HEK293 (cell line): ENCODE results near the gene HMCN1.

Experiments
- CTCF ChIA-PET: fragments of 350-600 bp; formaldehyde crosslinking; extraction: SDS; loops from one replicate; lab custom pipeline; 2021; ENCODE audit warnings: antibody characterized with exemption; lab: Yijun Ruan, JAX
- POLR2A ChIA-PET: fragments of 300-600 bp; formaldehyde crosslinking; extraction: SDS; loops from one replicate; lab custom pipeline; 2020; ENCODE audit warnings: antibody characterized with exemption, inconsistent platforms; lab: Yijun Ruan, JAX
- H3K27ac ChIP-seq: fragments of 200-500 bp; sonication (Bioruptor generic); 2 replicates; pipeline ENCODE4 v1.5.1; 2014; ENCODE audit warnings: low read depth, low read length, control low read depth, inconsistent platforms; ENCODE audit errors: extremely low read depth
- H3K36me3 ChIP-seq, 2 experiments: fragments of 200-500 bp in 1 of 2; sonication (Bioruptor generic) in 1 of 2; 1 replicate in 1 of 2; 2 replicates in 1 of 2; pipeline ENCODE4 v1.5.1; 2014 to 2017; ENCODE audit warnings: inconsistent platforms in 2 of 2, low read length in 2 of 2; ENCODE audit not compliant: control insufficient read depth in 2 of 2, insufficient read depth in 1 of 2
- H3K4me1 ChIP-seq: fragments of 200-500 bp; sonication (Bioruptor generic); 2 replicates; pipeline ENCODE4 v1.5.1; 2014; ENCODE audit warnings: mild to moderate bottlenecking, low read length, inconsistent platforms; ENCODE audit not compliant: control insufficient read depth, insufficient read depth
- H3K4me3 ChIP-seq: 2 replicates; pipeline ENCODE4 v1.5.1; 2011; ENCODE audit warnings: low read depth, mild to moderate bottlenecking, control low read depth, low read length, moderate library complexity
- H3K9me3 ChIP-seq: fragments of 200-500 bp; sonication (Bioruptor generic); 2 replicates; pipeline ENCODE4 v1.5.1; 2014; ENCODE audit warnings: low read depth, low read length, inconsistent platforms; ENCODE audit not compliant: control insufficient read depth, insufficient read depth
- FEZF1 ChIP-seq: fragments of 450-650 bp; formaldehyde crosslinking; IDR thresholded peaks from 2 replicates; pipeline ENCODE4 v1.5.1; 2016; ENCODE audit warnings: missing biosample characterization, missing genetic modification characterization
- HIC1 ChIP-seq: fragments of 450-650 bp; formaldehyde crosslinking; IDR thresholded peaks from 2 replicates; pipeline ENCODE4 v1.5.1; 2016; ENCODE audit warnings: missing biosample characterization, missing genetic modification characterization
- YY1 ChIP-seq: fragments of 450-650 bp; formaldehyde crosslinking; IDR thresholded peaks from 2 replicates; pipeline ENCODE4 v1.5.1; 2018; ENCODE audit warnings: missing biosample characterization, missing genetic modification characterization
- ZBTB6 ChIP-seq: fragments of 450-650 bp; formaldehyde crosslinking; IDR thresholded peaks from 2 replicates; pipeline ENCODE4 v1.5.1; 2017; ENCODE audit warnings: missing biosample characterization, missing genetic modification characterization
- ZNF138 ChIP-seq: fragments of 450-650 bp; formaldehyde crosslinking; IDR thresholded peaks from 2 replicates; pipeline ENCODE4 v1.5.1; 2016; ENCODE audit warnings: missing biosample characterization, missing genetic modification characterization, borderline replicate concordance
- ZNF148 ChIP-seq: fragments of 450-650 bp; formaldehyde crosslinking; IDR thresholded peaks from 2 replicates; pipeline ENCODE4 v1.5.0; 2017; ENCODE audit warnings: missing biosample characterization, missing genetic modification characterization, borderline replicate concordance
- ZNF223 ChIP-seq: fragments of 450-650 bp; formaldehyde crosslinking; IDR thresholded peaks from 2 replicates; pipeline ENCODE4 v1.5.1; 2016; ENCODE audit warnings: missing biosample characterization, missing genetic modification characterization
- ZNF324 ChIP-seq: fragments of 450-650 bp; formaldehyde crosslinking; IDR thresholded peaks from 2 replicates; pipeline ENCODE4 v1.5.1; 2016; ENCODE audit warnings: missing biosample characterization, missing genetic modification characterization
- ZNF426 ChIP-seq: fragments of 450-650 bp; formaldehyde crosslinking; IDR thresholded peaks from 2 replicates; pipeline ENCODE4 v1.5.1; 2017; ENCODE audit warnings: missing biosample characterization, missing genetic modification characterization, mild to moderate bottlenecking, inconsistent platforms, moderate library complexity
- ZNF473 ChIP-seq: fragments of 450-650 bp; formaldehyde crosslinking; IDR thresholded peaks from 2 replicates; pipeline ENCODE4 v1.5.1; 2017; ENCODE audit warnings: missing biosample characterization, missing genetic modification characterization
- ZNF621 ChIP-seq: fragments of 450-650 bp; formaldehyde crosslinking; IDR thresholded peaks from 2 replicates; pipeline ENCODE4 v1.5.1; 2017; ENCODE audit warnings: missing biosample characterization, missing genetic modification characterization
- ZNF837 ChIP-seq: fragments of 450-650 bp; formaldehyde crosslinking; IDR thresholded peaks from 2 replicates; pipeline ENCODE4 v1.5.1; 2016; ENCODE audit warnings: missing biosample characterization, missing genetic modification characterization
- TF ChIP-seq, protein P1 (sequence below): fragments of 450-650 bp; formaldehyde crosslinking; IDR thresholded peaks from 2 replicates; pipeline ENCODE4 v1.5.1; 2016; ENCODE audit warnings: missing biosample characterization, missing genetic modification characterization
- TF ChIP-seq, protein P2 (sequence below): fragments of 450-650 bp; formaldehyde crosslinking; IDR thresholded peaks from 2 replicates; pipeline ENCODE4 v1.5.1; 2016; ENCODE audit warnings: missing biosample characterization, missing genetic modification characterization
- TF ChIP-seq, protein P3 (sequence below): fragments of 450-650 bp; formaldehyde crosslinking; optimal IDR thresholded peaks from 2 replicates; pipeline ENCODE3; 2016; ENCODE audit warnings: missing biosample characterization, mild to moderate bottlenecking, missing genetic modification characterization

HMCN1 gene

GRCh38 chr1:185990565-185990964 is 256.4 kb downstream of the HMCN1 start (continued):
- TF ChIP-seq, protein P1, sequence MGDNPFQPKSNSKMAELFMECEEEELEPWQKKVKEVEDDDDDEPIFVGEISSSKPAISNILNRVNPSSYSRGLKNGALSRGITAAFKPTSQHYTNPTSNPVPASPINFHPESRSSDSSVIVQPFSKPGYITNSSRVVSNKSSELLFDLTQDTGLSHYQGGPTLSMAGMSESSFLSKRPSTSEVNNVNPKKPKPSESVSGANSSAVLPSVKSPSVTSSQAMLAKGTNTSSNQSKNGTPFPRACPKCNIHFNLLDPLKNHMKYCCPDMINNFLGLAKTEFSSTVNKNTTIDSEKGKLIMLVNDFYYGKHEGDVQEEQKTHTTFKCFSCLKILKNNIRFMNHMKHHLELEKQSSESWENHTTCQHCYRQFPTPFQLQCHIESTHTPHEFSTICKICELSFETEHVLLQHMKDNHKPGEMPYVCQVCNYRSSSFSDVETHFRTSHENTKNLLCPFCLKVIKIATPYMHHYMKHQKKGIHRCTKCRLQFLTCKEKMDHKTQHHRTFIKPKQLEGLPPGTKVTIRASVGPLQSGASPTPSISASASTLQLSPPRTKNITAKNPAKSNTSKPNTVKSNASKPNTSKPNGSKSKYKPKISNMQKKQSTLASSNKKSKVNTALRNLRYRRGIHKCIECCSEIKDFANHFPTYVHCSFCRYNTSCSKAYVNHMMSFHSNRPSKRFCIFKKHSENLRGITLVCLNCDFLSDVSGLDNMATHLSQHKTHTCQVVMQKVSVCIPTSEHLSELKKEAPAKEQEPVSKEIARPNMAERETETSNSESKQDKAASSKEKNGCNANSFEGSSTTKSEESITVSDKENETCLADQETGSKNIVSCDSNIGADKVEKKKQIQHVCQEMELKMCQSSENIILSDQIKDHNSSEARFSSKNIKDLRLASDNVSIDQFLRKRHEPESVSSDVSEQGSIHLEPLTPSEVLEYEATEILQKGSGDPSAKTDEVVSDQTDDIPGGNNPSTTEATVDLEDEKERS (tag by site-specific recombination), result no peak
- no peak for TF ChIP-seq YY1 (tag by site-specific recombination)
- TF ChIP-seq HIC1 (tag by site-specific recombination), result no peak
- TF ChIP-seq ZNF837, result no peak
- TF ChIP-seq, all 188 proteins: peak for 0

DNA sequence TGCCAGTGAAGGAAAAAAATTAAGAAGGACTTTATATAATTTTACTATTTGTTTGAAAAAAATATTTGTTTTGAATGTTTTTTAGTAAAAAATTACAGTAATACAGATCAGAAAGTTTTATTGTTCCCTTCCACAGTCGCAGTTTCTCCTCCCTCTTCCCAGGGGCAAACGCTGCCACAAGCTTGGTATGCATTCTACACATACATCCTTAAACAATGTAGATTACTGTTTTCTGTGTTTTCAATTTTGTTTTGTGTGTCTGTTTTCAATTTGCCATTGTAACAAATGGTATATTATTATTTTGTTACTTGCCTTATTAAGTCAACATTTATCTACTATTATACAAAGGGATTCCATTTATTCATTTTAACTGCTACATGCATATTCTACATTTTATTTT is 257.1 kb downstream of the HMCN1 start:
- Histone ChIP-seq H3K4me1 (no peaks in the 10 kb centered on the region), H3K4me3 (no peak overlapping the region), H3K9me3 (no peaks in the 10 kb centered on the region), H3K27ac (no peak overlapping the region)
- CTCF ChIA-PET, result no interaction called here
- TF ChIP-seq ZNF148 (tag by site-specific recombination) (no peak), ZNF223 (tag by site-specific recombination) (no peak), ZNF621 (tag by site-specific recombination) (no peak), ZNF324 (tag by site-specific recombination) (no peak), ZNF426 (tag by site-specific recombination) (no peak), ZNF138 (no peak)
- TF ChIP-seq, protein P2, sequence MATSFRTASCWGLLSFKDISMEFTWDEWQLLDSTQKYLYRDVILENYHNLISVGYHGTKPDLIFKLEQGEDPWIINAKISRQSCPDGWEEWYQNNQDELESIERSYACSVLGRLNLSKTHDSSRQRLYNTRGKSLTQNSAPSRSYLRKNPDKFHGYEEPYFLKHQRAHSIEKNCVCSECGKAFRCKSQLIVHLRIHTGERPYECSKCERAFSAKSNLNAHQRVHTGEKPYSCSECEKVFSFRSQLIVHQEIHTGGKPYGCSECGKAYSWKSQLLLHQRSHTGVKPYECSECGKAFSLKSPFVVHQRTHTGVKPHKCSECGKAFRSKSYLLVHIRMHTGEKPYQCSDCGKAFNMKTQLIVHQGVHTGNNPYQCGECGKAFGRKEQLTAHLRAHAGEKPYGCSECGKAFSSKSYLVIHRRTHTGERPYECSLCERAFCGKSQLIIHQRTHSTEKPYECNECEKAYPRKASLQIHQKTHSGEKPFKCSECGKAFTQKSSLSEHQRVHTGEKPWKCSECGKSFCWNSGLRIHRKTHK (tag by site-specific recombination), result no peak
- TF ChIP-seq, protein P3, sequence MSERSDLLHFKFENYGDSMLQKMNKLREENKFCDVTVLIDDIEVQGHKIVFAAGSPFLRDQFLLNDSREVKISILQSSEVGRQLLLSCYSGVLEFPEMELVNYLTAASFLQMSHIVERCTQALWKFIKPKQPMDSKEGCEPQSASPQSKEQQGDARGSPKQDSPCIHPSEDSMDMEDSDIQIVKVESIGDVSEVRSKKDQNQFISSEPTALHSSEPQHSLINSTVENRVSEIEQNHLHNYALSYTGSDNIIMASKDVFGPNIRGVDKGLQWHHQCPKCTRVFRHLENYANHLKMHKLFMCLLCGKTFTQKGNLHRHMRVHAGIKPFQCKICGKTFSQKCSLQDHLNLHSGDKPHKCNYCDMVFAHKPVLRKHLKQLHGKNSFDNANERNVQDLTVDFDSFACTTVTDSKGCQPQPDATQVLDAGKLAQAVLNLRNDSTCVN (tag by site-specific recombination), result no peak
- TF ChIP-seq, all 188 proteins: peak for 0
- H3K36me3 ChIP-seq, result no peaks in the 10 kb centered on the region
- POLR2A ChIA-PET, result no interaction called here

DNA sequence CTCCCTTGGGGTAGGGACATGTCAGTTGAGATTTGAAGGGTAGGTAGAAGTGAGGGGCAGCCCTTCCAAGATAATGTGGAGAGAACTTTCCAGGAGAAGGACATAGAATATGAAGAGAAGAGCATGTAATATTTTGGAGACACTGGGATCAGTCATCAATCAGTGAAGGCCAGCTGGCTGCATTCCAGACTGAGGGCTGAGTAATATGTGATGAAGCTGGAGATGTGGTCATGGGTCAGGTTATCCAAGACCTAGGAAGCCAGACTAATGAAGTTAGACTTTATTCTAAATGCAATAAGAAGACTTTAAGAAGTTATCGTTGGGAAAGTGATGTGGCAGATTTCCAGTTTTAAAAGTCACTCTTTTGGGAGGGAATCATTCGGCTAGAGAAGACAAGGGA is 262.0 kb downstream of the HMCN1 start:
- Histone ChIP-seq H3K27ac (no peak overlapping the region), H3K9me3 (no peaks in the 10 kb centered on the region), H3K36me3 (no peaks in the 10 kb centered on the region), H3K4me3 (no peak overlapping the region), H3K4me1 (no peaks in the 10 kb centered on the region)
- ChIA-PET CTCF (no interaction called here), POLR2A (no interaction called here)
- TF ChIP-seq ZNF473, result no peak
- TF ChIP-seq FEZF1 (tag by site-specific recombination), result no peak
- TF ChIP-seq ZBTB6 (tag by site-specific recombination), result no peak
